ENCODE measurements around the gene ENTHD1.

- TF ChIP-seq CTCF (conservative IDR thresholded peaks at IDR 0.05) (peak; percentile 83), ZFX (IDR thresholded peaks at IDR 0.05) (no peak)
These were observed 39.5 kb upstream of the ENTHD1 start for GRCh38 chr22:39932918-39933649.

Data from C4-2B (cell line).